T-helper 1 cell treated with Interleukin-12 subunit alpha and Interleukin-12 subunit beta and Interleukin-4 antibody, amounts not matched to agents 30 μg/mL and 1 μg/mL, for 36 hours (primary cell): ENCODE measurements around the gene ITPRID2.

Source experiments
- H3K27ac Mint-ChIP-seq: one replicate; pipeline ENCODE4 v1.8.0; 2021; ENCODE audit warnings: mild to moderate bottlenecking, mixed read lengths
- H3K27me3 Mint-ChIP-seq: one replicate; pipeline ENCODE4 v1.8.0; 2021; ENCODE audit warnings: low read depth, mixed read lengths
- H3K36me3 Mint-ChIP-seq: one replicate; pipeline ENCODE4 v1.8.0; 2021; ENCODE audit warnings: low read depth, mixed read lengths
- H3K4me1 Mint-ChIP-seq: one replicate; pipeline ENCODE4 v1.8.0; 2021; ENCODE audit warnings: low read depth, mixed read lengths
- H3K4me3 Mint-ChIP-seq: one replicate; pipeline ENCODE4 v1.8.0; 2021; ENCODE audit warnings: mild to moderate bottlenecking, moderate library complexity, mixed read lengths
- H3K9me3 Mint-ChIP-seq: one replicate; pipeline ENCODE4 v1.8.0; 2021; ENCODE audit warnings: mixed read lengths

The ITPRID2 gene

GRCh38 chr2:181977661-181978350 is 86.3 kb downstream of the ITPRID2 start:
- Mint-ChIP-seq H3K4me1 (no peaks in the 10 kb centered on the region), H3K36me3 (no peaks in the 10 kb centered on the region), H3K27ac (no peak overlapping the region), H3K27me3 (no peaks in the 10 kb centered on the region), H3K4me3 (no peak overlapping the region), H3K9me3 (no peaks in the 10 kb centered on the region)

- peak overlapping the region; percentile 8 for H3K27ac Mint-ChIP-seq
- H3K4me3 Mint-ChIP-seq: no peak overlapping the region
- no peaks in the 10 kb centered on the region for H3K36me3 Mint-ChIP-seq
- no peaks in the 10 kb centered on the region for H3K27me3 Mint-ChIP-seq
- no peaks in the 10 kb centered on the region for H3K9me3 Mint-ChIP-seq
- no peaks in the 10 kb centered on the region for H3K4me1 Mint-ChIP-seq
Observed at GRCh38 chr2:181978351-181979150, 87.0 kb downstream of the ITPRID2 start.
